ENCODE results near the gene GALNT9. TPM values are rescaled to one million over a fixed set of nuclear protein-coding genes. Genes with fewer than 3 reads are reported as not detected.
"Not testable (repeated sequence)": the region's sequence is repeated elsewhere in the genome, so short reads cannot be mapped to it uniquely, and the experiment has no call there.

Gene GALNT9
- polyA plus RNA-seq, 2 of the 4 experiments (the other 2 are of a cell fraction): 0.66 to 2.8 TPM

DNA sequence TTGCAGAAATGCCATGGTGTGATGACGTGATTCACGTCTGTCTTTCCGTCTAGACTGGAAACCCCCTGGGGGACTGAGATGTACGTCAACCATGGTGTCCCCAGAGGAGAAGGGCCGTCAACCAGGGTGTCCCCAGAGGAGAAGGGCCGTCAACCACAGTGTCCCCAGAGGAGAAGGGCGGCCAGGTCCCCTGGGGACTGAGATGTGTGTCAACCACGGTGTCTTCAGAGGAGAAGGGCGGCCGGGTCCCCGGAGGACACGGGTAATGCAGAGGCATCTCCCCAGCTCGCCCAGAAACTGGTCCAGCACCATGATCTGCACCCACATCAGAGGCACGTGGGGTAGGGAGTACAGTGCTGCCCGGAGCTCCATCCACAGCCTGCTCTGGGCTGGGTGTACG is 30.6 kb upstream of the GALNT9 start:
- WGBS (ENCODE audit: missing lambda C conversion rate): 90% methylated on average over 8 of the region's 16 CpGs
- no peak for ATAC-seq
- POLR2A ChIA-PET: no interaction called here

DNA sequence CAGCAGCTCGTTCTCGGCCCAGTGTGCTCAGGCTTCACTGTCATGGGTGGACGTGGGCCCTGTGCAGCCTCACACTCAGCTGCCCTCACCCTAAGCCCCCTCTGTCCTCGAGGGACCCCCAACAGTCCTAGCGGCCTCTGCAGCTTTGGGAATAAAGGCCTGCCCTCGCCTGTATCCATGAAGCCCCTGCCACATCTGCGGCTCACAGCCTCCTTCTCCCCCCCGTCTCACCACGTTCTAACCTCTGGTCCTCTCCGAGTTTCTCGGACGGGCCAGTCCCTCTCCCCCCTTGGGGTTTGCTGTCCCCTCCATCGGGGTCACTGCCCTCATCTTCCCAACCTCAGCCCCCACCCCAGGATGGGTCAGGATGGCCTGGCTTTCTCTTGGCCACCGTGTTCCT is 30.2 kb upstream of the GALNT9 start:
- ATAC-seq: no peak
- POLR2A ChIA-PET: no interaction called here
- CTCF ChIA-PET: interaction anchor here (2.0 kb wide), 1 partner anchor 11 kb away, joined by 5 read pairs; no protein-coding TSS in a partner anchor

More for the DNA sequence above, 30.6 kb upstream of the GALNT9 start:
- Histone ChIP-seq H3K4me3 (no peak overlapping the region), H3K4me1 (peaks cover 9% of the 10 kb centered on the region; the same call in 2 of the 3 replicates), H3K9me3 (no peaks in the 10 kb centered on the region; the same call in 2 of the 3 replicates), H3K27ac (no peak overlapping the region), H3K4me2 (no peak overlapping the region)
- CTCF ChIA-PET: interaction anchor here (2.0 kb wide), 1 partner anchor 11 kb away, joined by 5 read pairs; no protein-coding TSS in a partner anchor
- DNase-seq (ENCODE audit: low read depth in 1 of 2, low spot score in 1 of 2) (no peak), FAIRE-seq (no peak)
- TF ChIP-seq FOXS1 (CRISPR knock-in tag; IDR thresholded peaks at IDR 0.05) (no peak), EHF (CRISPR knock-in tag; IDR thresholded peaks at IDR 0.05) (no peak), FOSB (CRISPR knock-in tag; IDR thresholded peaks at IDR 0.05) (no peak), CBX2 (IDR thresholded peaks at IDR 0.05; ENCODE audit: borderline replicate concordance, low read depth) (no peak), PHF8 (IDR thresholded peaks at IDR 0.05; ENCODE audit: borderline replicate concordance, low read depth) (no peak), RCOR1 (IDR thresholded peaks at IDR 0.05; ENCODE audit: low read depth, low read length) (no peak), GATA3 (IDR thresholded peaks at IDR 0.05; ENCODE audit: borderline replicate concordance) (no peak), NR3C1 (IDR thresholded peaks at IDR 0.05) (no peak), HEYL (CRISPR knock-in tag; IDR thresholded peaks at IDR 0.05) (no peak), RARB (CRISPR knock-in tag; IDR thresholded peaks at IDR 0.05) (no peak), HDAC2 (IDR thresholded peaks at IDR 0.05) (no peak)
- TF ChIP-seq, protein P1, sequence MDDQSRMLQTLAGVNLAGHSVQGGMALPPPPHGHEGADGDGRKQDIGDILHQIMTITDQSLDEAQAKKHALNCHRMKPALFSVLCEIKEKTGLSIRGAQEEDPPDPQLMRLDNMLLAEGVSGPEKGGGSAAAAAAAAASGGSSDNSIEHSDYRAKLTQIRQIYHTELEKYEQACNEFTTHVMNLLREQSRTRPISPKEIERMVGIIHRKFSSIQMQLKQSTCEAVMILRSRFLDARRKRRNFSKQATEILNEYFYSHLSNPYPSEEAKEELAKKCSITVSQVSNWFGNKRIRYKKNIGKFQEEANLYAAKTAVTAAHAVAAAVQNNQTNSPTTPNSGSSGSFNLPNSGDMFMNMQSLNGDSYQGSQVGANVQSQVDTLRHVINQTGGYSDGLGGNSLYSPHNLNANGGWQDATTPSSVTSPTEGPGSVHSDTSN (IDR thresholded peaks at IDR 0.05): no peak

DNA sequence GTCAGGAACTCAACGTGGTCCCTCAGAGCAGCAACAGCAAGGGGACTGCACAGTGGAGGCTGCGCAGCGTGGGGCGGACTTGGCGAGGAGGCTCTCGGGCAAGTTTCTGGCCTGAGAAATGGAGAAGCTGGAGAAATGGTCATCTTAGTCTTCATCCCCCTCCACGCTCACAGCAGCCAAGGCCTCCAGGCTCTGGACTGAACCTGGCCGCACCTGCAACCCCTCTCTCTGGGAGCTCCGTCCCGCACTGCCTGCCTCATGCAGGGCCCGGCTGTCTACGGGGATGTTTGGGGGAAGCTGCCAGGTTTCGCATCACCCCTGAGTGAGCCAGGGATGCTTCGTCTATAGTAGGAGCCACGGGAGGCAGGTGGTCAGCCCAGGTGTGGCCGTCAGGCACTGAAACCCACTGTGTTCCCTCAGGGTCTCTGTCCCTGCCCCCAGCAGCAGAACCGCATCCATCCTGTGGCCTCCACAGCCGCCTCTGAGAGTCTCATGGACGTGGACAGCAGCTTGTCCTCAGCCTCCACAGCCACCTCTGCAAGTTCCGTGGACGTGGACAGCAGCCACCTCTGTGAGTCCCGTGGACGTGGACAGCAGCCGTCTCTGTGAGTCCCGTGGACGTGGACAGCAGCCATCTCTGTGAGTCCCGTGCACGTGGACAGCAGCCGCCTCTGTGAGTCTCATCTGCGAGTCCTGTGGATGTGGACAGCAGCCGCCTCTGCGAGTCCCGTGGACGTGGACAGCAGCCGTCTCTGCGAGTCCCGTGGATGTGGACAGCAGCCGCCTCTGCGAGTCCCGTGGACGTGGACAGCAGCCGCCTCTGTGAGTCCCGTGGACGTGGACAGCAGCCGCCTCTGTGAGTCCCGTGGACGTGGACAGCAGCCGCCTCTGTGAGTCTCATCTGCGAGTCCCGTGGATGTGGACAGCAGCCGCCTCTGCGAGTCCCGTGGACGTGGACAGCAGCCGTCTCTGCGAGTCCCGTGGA is 29.1 kb upstream of the GALNT9 start:
- H3K4me2 ChIP-seq; DNase-seq (ENCODE audit: low read depth in 1 of 2, low spot score in 1 of 2); FAIRE-seq; ATAC-seq; H3K27ac ChIP-seq; H3K4me3 ChIP-seq; H3K4me1 ChIP-seq; POLR2A ChIA-PET; H3K9me3 ChIP-seq: not testable (repeated sequence)
- 83% methylated on average over 30 of the region's 57 CpGs for WGBS (ENCODE audit: missing lambda C conversion rate)
- CTCF ChIA-PET: interaction anchor here (1.2 kb wide), 1 partner anchor 56 kb away, joined by 4 read pairs; no protein-coding TSS in a partner anchor

More for the DNA sequence above, 30.2 kb upstream of the GALNT9 start:
- Histone ChIP-seq H3K4me3 (no peak overlapping the region), H3K4me2 (no peak overlapping the region), H3K4me1 (peaks cover 9% of the 10 kb centered on the region; the same call in 2 of the 3 replicates), H3K9me3 (no peaks in the 10 kb centered on the region; the same call in 2 of the 3 replicates), H3K27ac (no peak overlapping the region)
- FAIRE-seq: no peak
- TF ChIP-seq, protein P2, sequence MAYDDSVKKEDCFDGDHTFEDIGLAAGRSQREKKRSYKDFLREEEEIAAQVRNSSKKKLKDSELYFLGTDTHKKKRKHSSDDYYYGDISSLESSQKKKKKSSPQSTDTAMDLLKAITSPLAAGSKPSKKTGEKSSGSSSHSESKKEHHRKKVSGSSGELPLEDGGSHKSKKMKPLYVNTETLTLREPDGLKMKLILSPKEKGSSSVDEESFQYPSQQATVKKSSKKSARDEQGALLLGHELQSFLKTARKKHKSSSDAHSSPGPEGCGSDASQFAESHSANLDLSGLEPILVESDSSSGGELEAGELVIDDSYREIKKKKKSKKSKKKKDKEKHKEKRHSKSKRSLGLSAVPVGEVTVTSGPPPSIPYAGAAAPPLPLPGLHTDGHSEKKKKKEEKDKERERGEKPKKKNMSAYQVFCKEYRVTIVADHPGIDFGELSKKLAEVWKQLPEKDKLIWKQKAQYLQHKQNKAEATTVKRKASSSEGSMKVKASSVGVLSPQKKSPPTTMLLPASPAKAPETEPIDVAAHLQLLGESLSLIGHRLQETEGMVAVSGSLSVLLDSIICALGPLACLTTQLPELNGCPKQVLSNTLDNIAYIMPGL (CRISPR knock-in tag; IDR thresholded peaks at IDR 0.05; ENCODE audit: borderline replicate concordance): no peak
- no peak for TF ChIP-seq NFE2L2 (conservative IDR thresholded peaks at IDR 0.05; ENCODE audit: low read length)
- TF ChIP-seq, protein P3, sequence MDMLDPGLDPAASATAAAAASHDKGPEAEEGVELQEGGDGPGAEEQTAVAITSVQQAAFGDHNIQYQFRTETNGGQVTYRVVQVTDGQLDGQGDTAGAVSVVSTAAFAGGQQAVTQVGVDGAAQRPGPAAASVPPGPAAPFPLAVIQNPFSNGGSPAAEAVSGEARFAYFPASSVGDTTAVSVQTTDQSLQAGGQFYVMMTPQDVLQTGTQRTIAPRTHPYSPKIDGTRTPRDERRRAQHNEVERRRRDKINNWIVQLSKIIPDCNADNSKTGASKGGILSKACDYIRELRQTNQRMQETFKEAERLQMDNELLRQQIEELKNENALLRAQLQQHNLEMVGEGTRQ (IDR thresholded peaks at IDR 0.05): no peak
- 72% methylated on average over 14 of the region's 14 CpGs for WGBS (ENCODE audit: missing lambda C conversion rate)
- DNase-seq (ENCODE audit: low read depth in 1 of 2, low spot score in 1 of 2): no peak

Data from A549 (cell line).